C4-2B (cell line): ENCODE measurements around the gene PDCD1LG2.

Experiments
- ZFX ChIP-seq: fragments of 450-650 bp; IDR thresholded peaks from 2 replicates; pipeline ENCODE4 v1.6.1; 2017
- TF ChIP-seq, protein P1 (sequence below): fragments of 450-650 bp; conservative IDR thresholded peaks from 2 replicates; pipeline ENCODE4 v1.5.1; 2017; ENCODE audit warnings: mild to moderate bottlenecking

DNA sequence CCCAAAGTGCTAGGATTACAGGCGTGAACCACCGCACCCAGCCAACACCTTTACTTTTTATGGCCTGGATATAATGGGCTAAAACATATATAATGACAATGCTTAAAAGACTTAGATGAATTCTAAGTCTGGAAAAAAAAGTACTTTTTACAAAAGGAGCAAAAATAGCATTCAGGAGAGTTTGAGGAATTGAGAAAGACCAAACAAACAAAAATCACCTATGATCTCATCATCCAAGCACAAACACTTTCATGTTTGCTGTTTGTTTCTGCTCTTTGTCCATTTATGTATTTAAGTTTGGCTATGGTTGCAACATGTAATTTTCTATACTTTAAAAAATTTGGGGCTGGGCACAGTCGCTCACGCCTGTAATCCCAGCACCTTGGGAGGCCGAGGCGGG lies 63.8 kb downstream of the PDCD1LG2 start:
- TF ChIP-seq, protein P1, sequence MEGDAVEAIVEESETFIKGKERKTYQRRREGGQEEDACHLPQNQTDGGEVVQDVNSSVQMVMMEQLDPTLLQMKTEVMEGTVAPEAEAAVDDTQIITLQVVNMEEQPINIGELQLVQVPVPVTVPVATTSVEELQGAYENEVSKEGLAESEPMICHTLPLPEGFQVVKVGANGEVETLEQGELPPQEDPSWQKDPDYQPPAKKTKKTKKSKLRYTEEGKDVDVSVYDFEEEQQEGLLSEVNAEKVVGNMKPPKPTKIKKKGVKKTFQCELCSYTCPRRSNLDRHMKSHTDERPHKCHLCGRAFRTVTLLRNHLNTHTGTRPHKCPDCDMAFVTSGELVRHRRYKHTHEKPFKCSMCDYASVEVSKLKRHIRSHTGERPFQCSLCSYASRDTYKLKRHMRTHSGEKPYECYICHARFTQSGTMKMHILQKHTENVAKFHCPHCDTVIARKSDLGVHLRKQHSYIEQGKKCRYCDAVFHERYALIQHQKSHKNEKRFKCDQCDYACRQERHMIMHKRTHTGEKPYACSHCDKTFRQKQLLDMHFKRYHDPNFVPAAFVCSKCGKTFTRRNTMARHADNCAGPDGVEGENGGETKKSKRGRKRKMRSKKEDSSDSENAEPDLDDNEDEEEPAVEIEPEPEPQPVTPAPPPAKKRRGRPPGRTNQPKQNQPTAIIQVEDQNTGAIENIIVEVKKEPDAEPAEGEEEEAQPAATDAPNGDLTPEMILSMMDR, result no peak
- no peak for TF ChIP-seq ZFX
